Astrocyte of the cerebellum (primary cell): Measurements from ENCODE around the gene FYCO1.
"Not testable (repeated sequence)": the region's sequence is repeated elsewhere in the genome, so short reads cannot be mapped to it uniquely, and the experiment has no call there.

Source experiments
- DNase-seq: peaks from one replicate; pipeline ENCODE4 v3.0.0-alpha.2; 2011; ENCODE audit warnings: low read depth
- H3K4me3 ChIP-seq: 2 replicates; pipeline ENCODE4 v1.5.1; 2011; ENCODE audit warnings: mild to moderate bottlenecking, low read depth, low read length, moderate library complexity
- CTCF ChIP-seq: IDR thresholded peaks from 2 replicates; pipeline ENCODE4 v1.5.1; 2012; ENCODE audit warnings: low read length, low read depth, moderate library complexity, mild to moderate bottlenecking; ENCODE audit errors: missing control alignments
- in situ Hi-C: cut with HindIII; loops from 2 replicates; pipeline ENCODE4 v1.10.0; 2017; ENCODE audit warnings: low sequenced_read_pairs

FYCO1 gene

GRCh38 chr3:45995236-45996192 is at the start of gene FYCO1:
Gene FYCO1, minus strand, starts transcription at chr3:45995824. Its CDS starts 10,914 bp downstream, at chr3:45984910.
- peak; percentile 60 for DNase-seq
- peak within 1 kb of the TSS; percentile 93 for H3K4me3 ChIP-seq
- TF ChIP-seq CTCF = no peak
- in situ Hi-C loops = no loop called here

- TF ChIP-seq CTCF = no peak
- H3K4me3 ChIP-seq = no peak overlapping the region
- no peak for DNase-seq
- in situ Hi-C loops = no loop called here
Measured at GRCh38 chr3:46038916-46039315, 43.3 kb upstream of the FYCO1 start.

- in situ Hi-C loops, H3K4me3 ChIP-seq, DNase-seq: not testable (repeated sequence)
Measured at GRCh38 chr3:46038071-46038470, 42.4 kb upstream of the FYCO1 start.

GRCh38 chr3:46036191-46036590 is 40.6 kb upstream of the FYCO1 start:
- no peak for DNase-seq
- in situ Hi-C loops = no loop called here
- TF ChIP-seq CTCF = no peak
- no peak overlapping the region for H3K4me3 ChIP-seq

- H3K4me3 ChIP-seq = no peak overlapping the region
- DNase-seq = no peak
- TF ChIP-seq CTCF = no peak
- in situ Hi-C loops = loop anchor here (5.0 kb wide), 1 partner anchor 46 kb away; no protein-coding TSS in a partner anchor
Measured at GRCh38 chr3:46031747-46032146, 36.1 kb upstream of the FYCO1 start.

GRCh38 chr3:46031269-46031668 is 35.6 kb upstream of the FYCO1 start:
- in situ Hi-C loops = loop anchor here (5.0 kb wide), 1 partner anchor 46 kb away; no protein-coding TSS in a partner anchor

More at GRCh38 chr3:46031269-46031668, 35.6 kb upstream of the FYCO1 start:
- no peak for TF ChIP-seq CTCF
- H3K4me3 ChIP-seq = no peak overlapping the region
- DNase-seq = no peak
